ENCODE results near the gene PPP1R8. TPM values are rescaled to one million over a fixed set of nuclear protein-coding genes. Genes with fewer than 3 reads are reported as not detected.

The PPP1R8 gene
- total RNA-seq, 1 donor from 2014 or later = 65.1 TPM

DNA sequence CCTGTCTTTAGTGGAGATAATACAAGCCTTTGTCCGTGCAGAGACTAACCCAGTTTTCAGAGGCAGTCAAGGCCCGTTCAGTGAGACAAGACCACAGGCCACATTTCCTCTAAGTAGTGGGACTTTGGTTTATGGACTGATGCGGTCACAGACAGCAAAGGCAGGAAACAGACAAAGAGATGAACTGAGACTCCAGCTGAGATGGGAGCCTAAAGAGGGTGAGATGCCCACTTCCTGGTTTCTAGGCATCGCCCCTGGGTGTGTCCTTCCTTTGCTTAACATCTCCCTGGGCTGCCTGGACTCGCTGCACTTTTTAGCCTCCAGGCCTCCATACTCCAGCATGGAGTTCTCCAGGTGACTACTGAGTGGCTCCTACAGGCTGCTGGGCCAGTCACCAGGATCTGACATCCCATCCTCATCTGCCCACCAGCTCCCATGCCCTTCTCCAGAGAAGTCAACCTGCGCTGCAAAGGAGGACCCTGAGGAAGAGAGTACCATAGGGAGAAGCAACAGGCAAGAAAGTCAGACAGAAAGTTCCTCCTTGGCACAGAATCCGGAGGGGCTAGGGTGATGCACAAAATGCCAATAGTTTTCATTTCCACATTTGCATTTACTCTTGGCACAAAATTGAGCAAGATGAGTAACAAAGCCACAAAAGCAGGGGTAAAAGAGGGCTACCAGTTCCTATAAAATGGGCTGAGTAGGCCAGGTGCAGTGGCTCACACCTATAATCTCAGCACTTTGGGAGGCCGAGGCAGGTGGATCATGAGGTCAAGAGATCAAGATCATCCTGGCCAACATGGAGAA is 56.8 kb downstream of the PPP1R8 start:
- intact Hi-C loops (cut with micrococcal nuclease) = loop anchor here (1.0 kb wide), 1 partner anchor 14 kb away; no protein-coding TSS in a partner anchor

DNA sequence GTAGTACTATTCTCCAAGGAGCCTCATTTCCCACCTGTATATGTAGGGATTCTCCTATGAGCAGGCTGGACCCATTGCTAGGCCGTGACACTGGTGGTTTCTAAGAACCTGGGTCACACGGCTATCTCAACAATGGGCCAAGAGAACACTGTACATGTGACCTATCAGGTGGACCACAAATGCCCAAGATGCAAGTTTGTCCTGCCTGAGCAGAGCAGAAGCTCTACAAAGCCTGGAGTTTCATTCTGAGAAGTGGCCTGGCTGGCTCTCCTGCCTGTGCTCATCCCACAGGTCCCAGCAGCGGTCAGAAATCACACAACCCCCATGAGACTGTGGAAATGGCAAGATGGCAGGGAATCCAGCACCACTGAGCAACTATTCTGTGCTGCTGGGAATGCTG is 58.9 kb downstream of the PPP1R8 start:
- intact Hi-C loops (cut with micrococcal nuclease) = no loop called here

DNA sequence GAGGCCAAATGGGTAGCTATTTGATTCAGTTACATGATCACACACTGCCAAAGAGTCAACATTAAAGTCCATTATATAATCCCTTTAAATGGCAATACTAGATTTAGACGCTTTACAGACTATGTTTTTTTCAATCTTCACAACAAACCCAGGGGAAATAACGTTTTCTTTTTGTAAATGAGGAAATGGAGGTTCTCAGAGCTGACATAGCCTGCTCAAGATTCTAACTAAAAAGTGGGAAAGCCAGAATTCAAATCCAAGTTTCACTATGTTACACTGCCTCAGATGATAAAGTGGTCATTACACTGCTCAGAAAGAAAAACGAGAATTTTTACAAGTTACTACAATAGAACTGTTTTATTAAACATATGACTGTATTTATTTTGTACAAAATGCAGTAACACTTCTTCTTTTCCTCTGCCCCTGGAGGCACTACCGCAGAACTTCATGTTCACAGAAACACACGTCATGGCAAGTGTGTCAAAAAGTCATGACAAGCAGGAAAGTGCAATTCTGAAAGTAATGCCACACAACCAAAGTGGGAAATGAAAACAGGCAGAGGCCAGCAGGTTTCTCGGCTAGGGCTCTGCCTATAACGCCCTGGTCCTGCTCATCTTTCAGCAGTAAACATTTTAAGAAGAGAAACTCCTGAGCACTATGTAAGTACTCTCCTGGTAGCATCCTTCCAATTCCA is 60.8 kb downstream of the PPP1R8 start:
- intact Hi-C loops (cut with micrococcal nuclease) = loop anchor here (1.0 kb wide), 3 partner anchors 33 to 88 kb away; partner anchors contain the start of gene PPP1R8

DNA sequence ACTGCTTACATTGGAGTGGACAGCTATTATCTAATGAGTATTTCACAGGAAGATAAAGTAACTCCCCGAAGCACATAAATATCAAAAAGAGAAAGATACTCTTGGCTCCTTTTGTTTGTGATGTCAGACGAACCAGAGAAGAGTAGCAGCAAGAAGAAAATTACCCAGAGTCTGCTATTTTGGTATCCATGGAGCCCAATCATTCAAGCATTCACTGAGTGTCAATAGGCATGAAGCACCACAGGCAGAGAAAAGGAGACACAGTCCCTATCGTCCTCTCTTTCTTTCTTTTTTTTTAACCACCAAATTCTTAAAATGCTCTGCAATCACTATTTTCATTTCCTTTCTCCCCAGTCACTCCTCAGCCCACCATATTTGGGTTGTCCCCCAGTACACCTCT is 63.9 kb downstream of the PPP1R8 start:
- intact Hi-C loops (cut with micrococcal nuclease) = no loop called here

Other genes starting within 250 kb of the PPP1R8 start
- 37.3 and 37.7 TPM in 2 replicates for gene AHDC1, start 226.6 kb upstream of the PPP1R8 start, total RNA-seq
- 0.15 and 0.22 TPM in 2 replicates for gene FGR, start 195.6 kb upstream of the PPP1R8 start, total RNA-seq
- 267 and 279 TPM in 2 replicates for gene IFI6, start 158.6 kb upstream of the PPP1R8 start, total RNA-seq
- 15.5 and 16.1 TPM in 2 replicates for gene FAM76A, start 104.8 kb upstream of the PPP1R8 start, total RNA-seq
- gene STX12, start 57.6 kb upstream of the PPP1R8 start, total RNA-seq = 31.5 and 31.7 TPM in 2 replicates
- 79.0 and 99.0 TPM in 2 replicates for gene THEMIS2, start 41.8 kb downstream of the PPP1R8 start, total RNA-seq
- gene RPA2, start 83.8 kb downstream of the PPP1R8 start, total RNA-seq = 77.1 and 78.4 TPM in 2 replicates
- gene SMPDL3B, start 104.2 kb downstream of the PPP1R8 start, total RNA-seq = 0.44 and 0.54 TPM in 2 replicates
- gene XKR8, start 129.2 kb downstream of the PPP1R8 start, total RNA-seq = 9.9 and 10.2 TPM in 2 replicates